Naive thymus-derived CD8-positive, alpha-beta T cell (primary cell): Measurements from ENCODE around the gene IL1R1. TPM values are rescaled to one million over a fixed set of nuclear protein-coding genes. Genes with fewer than 3 reads are reported as not detected.

ENCODE experiments used
- ATAC-seq, 2 donors: fragments of 150-1000 bp; cut with Tn5 transposase in 1 of 2; sonication (Bioruptor Pico), chemical (Tn5 transposase) in 1 of 2; 1 replicate in 1 of 2; 2 replicates in 1 of 2; pipeline ENCODE4 v1.10.0; 2021; ENCODE audit warnings: mild to moderate bottlenecking in 2 of 2, moderate library complexity in 2 of 2
- POLR2A ChIA-PET: fragments of 350-600 bp; sonication (Branson Sonifier 250); formaldehyde crosslinking; loops from one replicate; lab custom pipeline; 2021; ENCODE audit warnings: antibody characterized with exemption; lab: Charles Lee
- DNase-seq, 10 donors: peaks; one replicate each; pipeline versions ENCODE4 v3.0.0 to v3.0.0-alpha.2; 2020 to 2022
- H3K27ac Mint-ChIP-seq, 10 donors: one replicate each; pipeline ENCODE4 v1.8.0; 2020 to 2022; ENCODE audit warnings: mild to moderate bottlenecking in 10 of 10, mixed read lengths in 10 of 10, moderate library complexity in 4 of 10, inconsistent platforms in 1 of 10
- H3K27me3 Mint-ChIP-seq, 5 donors: one replicate each; pipeline ENCODE4 v1.8.0; 2021 to 2022; ENCODE audit warnings: mixed read lengths in 5 of 5
- H3K36me3 Mint-ChIP-seq, 3 donors: one replicate each; pipeline ENCODE4 v1.8.0; 2020 to 2022; ENCODE audit warnings: mixed read lengths in 3 of 3, mild to moderate bottlenecking in 2 of 3, inconsistent platforms in 1 of 3
- H3K4me1 Mint-ChIP-seq, 4 donors: one replicate each; pipeline ENCODE4 v1.8.0; 2021 to 2022; ENCODE audit warnings: mixed read lengths in 4 of 4
- H3K4me3 Mint-ChIP-seq, 10 donors: one replicate each; pipeline ENCODE4 v1.8.0; 2020 to 2022; ENCODE audit warnings: mild to moderate bottlenecking in 10 of 10, mixed read lengths in 10 of 10, moderate library complexity in 6 of 10, inconsistent platforms in 1 of 10
- H3K9me3 Mint-ChIP-seq, 9 donors: one replicate each; pipeline ENCODE4 v1.8.0; 2020 to 2022; ENCODE audit warnings: mixed read lengths in 9 of 9, mild to moderate bottlenecking in 3 of 9, inconsistent platforms in 1 of 9, moderate library complexity in 1 of 9
- polyA plus RNA-seq, 3 donors: library from polyadenylated mRNA; unstranded; fragments of 300-500 nt; fragmentation: Illumina TruSeq; gene quantifications; one replicate each; pipeline ENCODE4 v1.2.3, GENCODE V29; 2021
- total RNA-seq, 8 experiments: library from RNA in 2 of 8; stranded (reverse) in 2 of 8; gene quantifications; one replicate each; pipeline ENCODE4 v1.2.3 and lab custom pipeline; 2021 to 2026

IL1R1 gene
- total and polyA plus RNA-seq, 5 experiments from 2014 or later: 0.29 TPM; not detected in 4

- no peak for DNase-seq
- Mint-ChIP-seq H3K27ac (no peak overlapping the region), H3K9me3 (peaks cover 0 to 21% (median 14%) of the 10 kb centered on the region in 9 donors), H3K4me3 (no peak overlapping the region), H3K27me3 (peaks cover 0 to 4% (median 0%) of the 10 kb centered on the region in 5 donors), H3K36me3 (peaks cover 0 to 13% (median 0%) of the 10 kb centered on the region in 3 donors), H3K4me1 (no peaks in the 10 kb centered on the region)
- no peak for ATAC-seq
- POLR2A ChIA-PET: no interaction called here
Observed at GRCh38 chr2:102208774-102209173, 66.2 kb downstream of the IL1R1 start.

GRCh38 chr2:102209474-102209873 is 66.9 kb downstream of the IL1R1 start:
- DNase-seq (no peak), ATAC-seq (no peak)
- H3K27ac Mint-ChIP-seq: no peak overlapping the region
- no peak overlapping the region for H3K4me3 Mint-ChIP-seq
- peaks cover 0 to 13% (median 0%) of the 10 kb centered on the region in 3 donors for H3K36me3 Mint-ChIP-seq
- peaks cover 0 to 3% (median 0%) of the 10 kb centered on the region in 5 donors for H3K27me3 Mint-ChIP-seq
- peaks cover 0 to 17% (median 8%) of the 10 kb centered on the region in 9 donors for H3K9me3 Mint-ChIP-seq
- no peaks in the 10 kb centered on the region for H3K4me1 Mint-ChIP-seq
- POLR2A ChIA-PET: no interaction called here

GRCh38 chr2:102217032-102217431 is 74.5 kb downstream of the IL1R1 start:
- Mint-ChIP-seq H3K9me3 (peaks cover 18 to 44% (median 35%) of the 10 kb centered on the region in 9 donors), H3K27me3 (no peaks in the 10 kb centered on the region), H3K27ac (no peak overlapping the region), H3K4me3 (no peak overlapping the region), H3K36me3 (peaks cover 0 to 44% (median 21%) of the 10 kb centered on the region in 3 donors), H3K4me1 (peaks cover 7 to 13% (median 11%) of the 10 kb centered on the region in 4 donors)
- no peak for DNase-seq
- POLR2A ChIA-PET: no interaction called here
- no peak for ATAC-seq

- H3K27ac Mint-ChIP-seq: no peak overlapping the region
- no peak overlapping the region for H3K4me3 Mint-ChIP-seq
- POLR2A ChIA-PET: no interaction called here
- peaks cover 4 to 23% (median 7%) of the 10 kb centered on the region in 4 donors for H3K4me1 Mint-ChIP-seq
- DNase-seq (no peak), ATAC-seq (no peak)
- no peaks in the 10 kb centered on the region for H3K36me3 Mint-ChIP-seq
- H3K27me3 Mint-ChIP-seq: peaks cover 0 to 3% (median 0%) of the 10 kb centered on the region in 5 donors
- peaks cover 0 to 2% (median 0%) of the 10 kb centered on the region in 9 donors for H3K9me3 Mint-ChIP-seq
Observed at GRCh38 chr2:102224824-102225739, 82.5 kb downstream of the IL1R1 start.

- Mint-ChIP-seq H3K4me1 (peaks cover 4 to 23% (median 7%) of the 10 kb centered on the region in 4 donors), H3K27ac (peak overlapping the region in 2 of 10 donors; percentile 10 to 34), H3K9me3 (no peaks in the 10 kb centered on the region), H3K36me3 (no peaks in the 10 kb centered on the region), H3K4me3 (no peak overlapping the region), H3K27me3 (peaks cover 0 to 3% (median 0%) of the 10 kb centered on the region in 5 donors)
- no peak for ATAC-seq
- POLR2A ChIA-PET: no interaction called here
- no peak for DNase-seq
Observed at GRCh38 chr2:102226171-102226570, 83.6 kb downstream of the IL1R1 start.

- Mint-ChIP-seq H3K4me3 (no peak overlapping the region), H3K4me1 (peaks cover 4 to 23% (median 7%) of the 10 kb centered on the region in 4 donors), H3K27ac (peak overlapping the region in 4 of 10 donors; percentile 34 to 69 (median 39)), H3K9me3 (no peaks in the 10 kb centered on the region), H3K27me3 (peaks cover 0 to 3% (median 0%) of the 10 kb centered on the region in 5 donors), H3K36me3 (no peaks in the 10 kb centered on the region)
- ATAC-seq: no peak
- POLR2A ChIA-PET: no interaction called here
- DNase-seq: no peak
Observed at GRCh38 chr2:102226612-102227391, 84.3 kb downstream of the IL1R1 start.

GRCh38 chr2:102229141-102229769 is 86.7 kb downstream of the IL1R1 start:
- Mint-ChIP-seq H3K4me1 (peaks cover 3 to 26% (median 7%) of the 10 kb centered on the region in 4 donors), H3K9me3 (no peaks in the 10 kb centered on the region), H3K36me3 (no peaks in the 10 kb centered on the region), H3K27ac (no peak overlapping the region), H3K27me3 (peaks cover 0 to 2% (median 0%) of the 10 kb centered on the region in 5 donors), H3K4me3 (no peak overlapping the region)
- ATAC-seq (no peak), DNase-seq (no peak)
- POLR2A ChIA-PET: no interaction called here

Other genes with a start within 250 kb of the IL1R1 start
- gene IL1R2, start 150.8 kb upstream of the IL1R1 start, total RNA-seq: not detected
- gene IL1R2, start 150.8 kb upstream of the IL1R1 start, polyA plus RNA-seq: not detected
- not detected for gene IL1RL2, start 44.3 kb downstream of the IL1R1 start, total RNA-seq
- gene IL1RL2, start 44.3 kb downstream of the IL1R1 start, polyA plus RNA-seq: not detected
- not detected for gene IL1RL1, start 168.8 kb downstream of the IL1R1 start, total RNA-seq
- not detected for gene IL1RL1, start 168.8 kb downstream of the IL1R1 start, polyA plus RNA-seq
- 1 to 10 TPM in 1 of 2 experiments, under 1 TPM in 1; 0.39 to 1.9 TPM for gene IL18R1, start 213.1 kb downstream of the IL1R1 start, total RNA-seq
- 1 to 10 TPM; 1.4 to 6.9 (median 2.0) TPM for gene IL18R1, start 213.1 kb downstream of the IL1R1 start, polyA plus RNA-seq